ENCODE measurements around the gene CLDN9. TPM values are rescaled to one million over a fixed set of nuclear protein-coding genes. Genes with fewer than 3 reads are reported as not detected.

CLDN9 gene
- total and polyA plus RNA-seq, 3 donors from 2014 or later, result 0.34 to 0.39 (median 0.37) TPM

- peaks cover 10% of the 10 kb centered on the region for H3K4me1 ChIP-seq
- H3K9me3 ChIP-seq, result no peaks in the 10 kb centered on the region
- DNase-seq, result no peak
- no peaks in the 10 kb centered on the region for H3K36me3 ChIP-seq (ENCODE audit: low read depth, missing control alignments)
- intact Hi-C loops (cut with DNase I; ENCODE audit: low total_unique reads), result no loop called here
- no peaks in the 10 kb centered on the region for H3K27me3 ChIP-seq
- WGBS, 2 donors, result 86 to 90% methylated on average over 12 to 13 of the region's 13 CpGs
- TF ChIP-seq, protein P1, sequence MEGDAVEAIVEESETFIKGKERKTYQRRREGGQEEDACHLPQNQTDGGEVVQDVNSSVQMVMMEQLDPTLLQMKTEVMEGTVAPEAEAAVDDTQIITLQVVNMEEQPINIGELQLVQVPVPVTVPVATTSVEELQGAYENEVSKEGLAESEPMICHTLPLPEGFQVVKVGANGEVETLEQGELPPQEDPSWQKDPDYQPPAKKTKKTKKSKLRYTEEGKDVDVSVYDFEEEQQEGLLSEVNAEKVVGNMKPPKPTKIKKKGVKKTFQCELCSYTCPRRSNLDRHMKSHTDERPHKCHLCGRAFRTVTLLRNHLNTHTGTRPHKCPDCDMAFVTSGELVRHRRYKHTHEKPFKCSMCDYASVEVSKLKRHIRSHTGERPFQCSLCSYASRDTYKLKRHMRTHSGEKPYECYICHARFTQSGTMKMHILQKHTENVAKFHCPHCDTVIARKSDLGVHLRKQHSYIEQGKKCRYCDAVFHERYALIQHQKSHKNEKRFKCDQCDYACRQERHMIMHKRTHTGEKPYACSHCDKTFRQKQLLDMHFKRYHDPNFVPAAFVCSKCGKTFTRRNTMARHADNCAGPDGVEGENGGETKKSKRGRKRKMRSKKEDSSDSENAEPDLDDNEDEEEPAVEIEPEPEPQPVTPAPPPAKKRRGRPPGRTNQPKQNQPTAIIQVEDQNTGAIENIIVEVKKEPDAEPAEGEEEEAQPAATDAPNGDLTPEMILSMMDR (IDR thresholded peaks at IDR 0.05), result no peak
- no peak for TF ChIP-seq POLR2A (IDR thresholded peaks at IDR 0.05)
- H3K27ac ChIP-seq, result no peak overlapping the region
- H3K4me3 ChIP-seq, result no peak overlapping the region
Observed at GRCh38 chr16:3015865-3016521, 3.3 kb downstream of the CLDN9 start.

DNA sequence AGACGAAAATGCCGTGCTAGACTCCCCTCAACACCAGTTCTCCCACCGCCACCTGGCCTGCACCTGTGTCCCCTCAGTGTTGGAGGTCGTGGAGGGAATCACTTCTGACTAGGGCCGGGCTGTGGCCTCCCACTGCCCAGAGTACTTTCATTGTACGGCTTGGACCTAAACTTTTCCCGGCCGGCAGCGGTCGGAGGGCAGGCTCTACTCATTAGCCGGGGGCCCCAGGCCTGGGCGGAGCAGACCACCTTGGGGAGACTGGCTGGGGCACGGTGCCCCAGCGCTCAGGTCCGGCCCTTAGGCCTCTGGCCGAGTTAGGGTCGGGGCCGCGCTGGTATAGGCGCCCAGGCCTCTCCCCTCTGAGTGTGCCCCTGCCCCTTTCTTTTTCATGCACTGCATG is 4.6 kb downstream of the CLDN9 start:
- 46 to 58% methylated on average over 8 to 20 of the region's 20 CpGs for WGBS, 2 donors
- H3K4me3 ChIP-seq, result peak overlapping the region in 1 of 2 donors; percentile 43
- no peaks in the 10 kb centered on the region for H3K27me3 ChIP-seq
- TF ChIP-seq POLR2A (IDR thresholded peaks at IDR 0.05), result no peak
- TF ChIP-seq, protein P1 (IDR thresholded peaks at IDR 0.05), result no peak
- no peaks in the 10 kb centered on the region for H3K36me3 ChIP-seq (ENCODE audit: low read depth, missing control alignments)
- H3K4me1 ChIP-seq, result peaks cover 22% of the 10 kb centered on the region
- H3K9me3 ChIP-seq, result no peaks in the 10 kb centered on the region
- intact Hi-C loops (cut with DNase I; ENCODE audit: low total_unique reads), result no loop called here
- no peak for DNase-seq
- H3K27ac ChIP-seq, result no peak overlapping the region

- H3K4me1 ChIP-seq, result peaks cover 28% of the 10 kb centered on the region
- intact Hi-C loops (cut with DNase I; ENCODE audit: low total_unique reads), result no loop called here
Observed at GRCh38 chr16:3017794-3018506, 5.2 kb downstream of the CLDN9 start, which contains the start of gene CLDN6. CLDN6 (minus strand) TSS chr16:3018183; CDS start chr16:3016021, 2,162 bp downstream.

GRCh38 chr16:3019594-3020246 is 7.0 kb downstream of the CLDN9 start:
- TF ChIP-seq POLR2A (IDR thresholded peaks at IDR 0.05), result no peak
- TF ChIP-seq, protein P1 (IDR thresholded peaks at IDR 0.05), result no peak
- H3K4me3 ChIP-seq, result peak overlapping the region; percentile 46 to 63
- DNase-seq, result no peak
- no peaks in the 10 kb centered on the region for H3K27me3 ChIP-seq
- intact Hi-C loops (cut with DNase I; ENCODE audit: low total_unique reads), result no loop called here
- H3K9me3 ChIP-seq, result no peaks in the 10 kb centered on the region
- no peak overlapping the region for H3K27ac ChIP-seq
- peaks cover 35% of the 10 kb centered on the region for H3K4me1 ChIP-seq
- WGBS, 2 donors, result 27 to 34% methylated on average over 34 to 39 of the region's 40 CpGs
- no peaks in the 10 kb centered on the region for H3K36me3 ChIP-seq (ENCODE audit: low read depth, missing control alignments)

More at GRCh38 chr16:3017794-3018506, 5.2 kb downstream of the CLDN9 start, which contains the start of gene CLDN6:
- TF ChIP-seq, protein P1 (IDR thresholded peaks at IDR 0.05), result peak in 1 of 3 experiments; percentile 11
- no peak for TF ChIP-seq POLR2A (IDR thresholded peaks at IDR 0.05)
- H3K9me3 ChIP-seq, result no peaks in the 10 kb centered on the region
- H3K36me3 ChIP-seq (ENCODE audit: low read depth, missing control alignments), result no peaks in the 10 kb centered on the region
- WGBS, 2 donors, result 5 to 10% methylated on average over 10 to 45 of the region's 52 CpGs
- no peak within 1 kb of the TSS for H3K27ac ChIP-seq
- no peak for DNase-seq
- no peaks in the 10 kb centered on the region for H3K27me3 ChIP-seq
- peak within 1 kb of the TSS; percentile 9 to 43 for H3K4me3 ChIP-seq
